ENCODE data around the gene SRP19.

DNA sequence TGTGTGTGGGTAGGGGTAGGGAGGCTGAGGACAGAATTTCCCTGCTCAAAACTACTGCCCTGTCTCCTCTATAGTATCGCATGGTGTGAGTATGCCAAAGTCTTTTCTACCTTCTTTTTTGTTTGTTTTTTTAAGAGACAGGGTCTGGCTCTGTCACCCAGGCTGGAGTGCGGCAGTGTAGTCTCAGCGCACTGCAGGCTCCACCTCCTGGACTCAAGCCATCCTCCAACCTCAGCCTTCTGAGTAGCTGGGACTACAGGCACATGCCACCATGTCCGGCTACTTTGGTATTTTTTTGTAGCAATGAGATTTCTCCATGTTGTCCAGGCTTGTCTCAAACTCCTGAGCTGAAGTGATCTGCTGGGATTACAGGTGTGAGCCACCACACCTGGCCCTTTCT, 2.5 kb downstream of the SRP19 start:
- TF ChIP-seq CTCF (optimal IDR thresholded peaks at IDR 0.05 in 1 of 3, IDR thresholded peaks at IDR 0.05 in 1 of 3, conservative IDR thresholded peaks at IDR 0.05 in 1 of 3; ENCODE audit: extremely low read depth in 1 of 3, insufficient read depth in 2 of 3, low read length in 3 of 3) (no peak), EZH2 (IDR thresholded peaks at IDR 0.05; ENCODE audit: low read length) (no peak)
